BLaER1 (cell line): ENCODE measurements around the gene RPL27.

ENCODE experiments used
- H3K27ac ChIP-seq: shearing (Covaris generic); formaldehyde crosslinking; 2 replicates; pipeline ENCODE4 v1.8.1; 2022
- H3K27me3 ChIP-seq: shearing (Covaris generic); formaldehyde crosslinking; 2 replicates; pipeline ENCODE4 v1.8.1; 2022
- H3K36me3 ChIP-seq: shearing (Covaris generic); formaldehyde crosslinking; 2 replicates; pipeline ENCODE4 v1.8.1; 2022
- H3K4me1 ChIP-seq: shearing (Covaris generic); formaldehyde crosslinking; 2 replicates; pipeline ENCODE4 v1.8.1; 2022
- H3K4me2 ChIP-seq: shearing (Covaris generic); formaldehyde crosslinking; 2 replicates; pipeline ENCODE4 v1.8.1; 2022
- H3K4me3 ChIP-seq: shearing (Covaris generic); formaldehyde crosslinking; 2 replicates; pipeline ENCODE4 v1.8.1; 2022
- H3K9ac ChIP-seq: shearing (Covaris generic); formaldehyde crosslinking; 2 replicates; pipeline ENCODE4 v1.8.1; 2022
- H3K9me3 ChIP-seq: shearing (Covaris generic); formaldehyde crosslinking; 2 replicates; pipeline ENCODE4 v1.8.1; 2022
- H4K20me1 ChIP-seq: shearing (Covaris generic); formaldehyde crosslinking; 2 replicates; pipeline ENCODE4 v1.8.1; 2022
- Cebpa-rat ChIP-seq: shearing (Covaris generic); IDR thresholded peaks from 2 replicates; pipeline ENCODE4 v1.8.1; 2022

Gene RPL27

DNA sequence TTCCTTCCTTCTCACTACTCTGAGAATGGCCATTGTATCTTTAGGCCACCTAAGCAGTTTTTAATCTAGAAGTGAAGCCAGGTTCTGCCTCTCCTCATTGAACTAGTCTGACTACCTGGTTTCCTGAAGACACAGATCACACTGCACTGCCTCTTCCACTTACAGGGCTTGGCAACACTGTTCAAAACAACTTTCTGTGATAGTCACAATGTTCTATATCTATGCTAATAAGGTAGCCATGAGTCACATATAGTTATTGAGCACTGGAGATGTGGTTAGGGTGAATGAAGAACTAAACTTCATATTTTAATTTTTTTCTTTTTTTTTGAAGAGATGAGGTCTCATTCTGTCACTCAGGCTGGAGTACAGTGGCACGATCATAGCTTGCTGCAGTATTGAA is 53.8 kb downstream of the RPL27 start:
- Histone ChIP-seq H4K20me1 (no peaks in the 10 kb centered on the region), H3K27me3 (no peaks in the 10 kb centered on the region), H3K9ac (0 out of 2 replicates have a peak overlapping the region, but pooled peaks have one; percentile 10), H3K4me2 (no peak overlapping the region), H3K9me3 (no peaks in the 10 kb centered on the region), H3K27ac (no peak overlapping the region), H3K36me3 (peaks cover 100% of the 10 kb centered on the region), H3K4me3 (no peak overlapping the region), H3K4me1 (no peaks in the 10 kb centered on the region)
- no peak for TF ChIP-seq Cebpa-rat
